Measurements from ENCODE around the gene WWP2.
A peak's percentile ranks its signal among the peaks of the same experiment; 100 is the strongest.
"Not testable (repeated sequence)": the region's sequence is repeated elsewhere in the genome, so short reads cannot be mapped to it uniquely, and the experiment has no call there.

WWP2 gene

DNA sequence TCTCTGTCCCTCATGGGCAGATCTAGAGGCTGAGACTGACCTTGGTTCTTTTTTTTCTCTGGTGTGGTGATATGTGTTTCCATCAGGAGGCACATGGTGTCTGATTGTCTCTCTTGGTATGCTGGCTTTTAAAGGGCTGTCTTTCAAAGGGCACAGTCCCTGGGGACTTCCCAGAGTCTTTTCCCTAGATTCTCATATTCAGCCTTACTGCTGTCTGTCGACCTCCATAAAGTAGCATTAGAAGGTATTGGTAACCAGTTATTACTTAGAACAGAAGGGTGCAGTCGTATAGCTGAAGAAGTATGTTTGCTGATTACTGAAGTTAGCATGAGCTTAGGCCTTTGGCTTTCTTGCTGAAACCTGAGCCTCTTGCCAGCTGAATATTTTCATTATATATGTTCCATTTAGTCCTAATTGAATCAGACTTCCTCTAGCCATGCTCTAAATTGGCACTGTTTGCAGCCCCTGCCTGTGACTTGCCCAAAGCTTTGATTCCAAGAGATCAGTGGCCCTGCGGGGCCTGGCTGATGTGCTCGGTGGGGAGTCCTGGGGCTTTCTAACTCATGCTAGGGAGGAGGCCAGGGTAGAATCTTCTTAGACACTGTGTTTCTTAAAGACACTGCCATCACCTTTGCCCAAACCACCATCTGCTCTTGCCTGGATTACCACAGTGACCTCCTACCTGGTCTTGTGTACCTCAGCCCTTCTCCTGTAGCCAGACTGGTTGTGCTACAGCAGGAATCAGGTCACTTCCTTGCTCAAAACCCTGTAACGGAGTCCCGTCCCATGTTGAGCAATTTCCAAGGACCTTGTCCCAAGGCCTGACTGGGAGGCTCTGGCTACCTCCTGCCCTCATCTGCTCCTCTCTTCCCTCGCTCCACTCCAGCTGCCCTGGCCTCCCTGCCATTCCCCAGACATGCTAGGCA is 71.5 kb downstream of the WWP2 start:
- DNase-seq, result no peak

- DNase-seq, result no peak
These were observed 72.8 kb downstream of the WWP2 start for GRCh38 chr16:69834807-69835466.

GRCh38 chr16:69836257-69836656 is 74.1 kb downstream of the WWP2 start:
- DNase-seq, result no peak

- DNase-seq, result no peak
These were observed 75.2 kb downstream of the WWP2 start for GRCh38 chr16:69837380-69837779.

DNA sequence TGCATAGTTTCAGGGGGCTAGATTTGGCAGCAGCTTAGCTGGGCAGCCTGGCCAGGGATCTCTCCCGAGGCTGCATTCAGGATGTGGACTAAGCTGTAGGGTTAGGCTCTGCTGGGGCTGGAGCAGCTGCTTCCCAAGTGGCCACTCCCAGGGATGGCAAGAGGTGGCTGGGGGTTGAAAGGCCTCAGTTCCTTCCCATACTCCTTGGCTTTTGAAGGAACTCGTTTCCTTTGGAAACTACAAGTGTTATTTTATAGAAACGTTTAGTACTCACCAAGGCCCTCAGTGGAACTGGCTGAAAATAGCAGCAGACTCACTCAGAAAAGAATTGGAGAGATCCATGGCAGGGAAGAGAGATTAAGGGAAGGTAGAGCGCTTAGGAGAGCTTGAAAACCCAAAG is 76.4 kb downstream of the WWP2 start:
- DNase-seq, result no peak

GRCh38 chr16:69839240-69839688 is 77.1 kb downstream of the WWP2 start:
- no peak for DNase-seq

DNA sequence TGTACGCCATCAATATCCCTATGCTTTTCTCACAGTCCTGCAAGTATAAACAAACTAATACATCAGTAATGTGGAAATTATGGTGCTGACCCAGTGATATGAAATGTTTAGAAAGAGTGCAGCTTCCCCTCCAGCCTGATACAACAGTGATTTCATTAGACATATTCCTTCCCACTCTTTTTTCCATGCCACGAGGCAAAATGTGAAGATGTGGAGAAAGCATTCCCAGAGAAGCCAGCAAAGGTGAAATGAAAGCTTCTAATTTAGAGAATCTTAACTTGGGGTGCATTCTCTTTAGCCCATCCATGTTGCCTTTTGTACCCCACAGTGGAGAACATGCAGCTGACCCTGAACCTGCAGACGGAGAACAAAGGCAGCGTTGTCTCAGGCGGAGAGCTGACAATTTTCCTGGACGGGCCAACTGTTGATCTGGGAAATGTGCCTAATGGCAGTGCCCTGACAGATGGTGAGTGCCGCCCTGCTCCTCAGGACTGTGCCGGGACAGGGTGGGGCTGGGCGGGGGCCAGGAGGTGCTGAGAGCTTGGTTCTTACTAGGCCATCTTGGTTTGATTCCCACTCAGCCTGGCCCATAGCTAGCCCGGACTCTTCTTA is 77.8 kb downstream of the WWP2 start:
- DNase-seq, result no peak

- DNase-seq, result no peak
These were observed 78.8 kb downstream of the WWP2 start for GRCh38 chr16:69840975-69841374.

GRCh38 chr16:69844441-69844840 is 82.3 kb downstream of the WWP2 start:
- no peak for DNase-seq

DNA sequence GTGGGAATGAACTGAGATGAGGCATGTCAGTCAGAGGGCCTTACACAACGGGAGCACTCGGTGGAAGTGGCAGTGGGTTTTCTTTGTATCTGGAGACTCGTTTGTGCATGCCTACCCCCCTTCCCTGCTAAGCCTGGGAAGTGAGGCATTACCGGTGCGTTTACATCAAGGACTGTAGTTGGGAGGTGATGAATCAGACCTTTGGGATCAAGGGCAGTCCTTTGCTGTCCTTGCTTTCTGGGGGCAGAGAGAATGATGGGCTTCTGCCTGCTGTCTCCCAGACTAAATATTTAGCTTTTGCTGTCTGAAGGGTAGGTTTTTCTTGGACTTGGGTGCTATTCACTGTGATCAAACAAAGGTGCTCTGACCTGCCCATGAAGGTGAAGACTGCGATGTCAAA is 83.0 kb downstream of the WWP2 start:
- no peak for DNase-seq

- no peak for DNase-seq
These were observed 85.5 kb downstream of the WWP2 start for GRCh38 chr16:69847643-69848042.

- no peak for DNase-seq
These were observed 86.8 kb downstream of the WWP2 start for GRCh38 chr16:69848637-69849545.

- DNase-seq, result no peak
These were observed 89.5 kb downstream of the WWP2 start for GRCh38 chr16:69851491-69852240.

GRCh38 chr16:69852815-69853214 is 90.7 kb downstream of the WWP2 start:
- DNase-seq, result no peak

- no peak for DNase-seq
These were observed 91.3 kb downstream of the WWP2 start for GRCh38 chr16:69853481-69853880.

DNA sequence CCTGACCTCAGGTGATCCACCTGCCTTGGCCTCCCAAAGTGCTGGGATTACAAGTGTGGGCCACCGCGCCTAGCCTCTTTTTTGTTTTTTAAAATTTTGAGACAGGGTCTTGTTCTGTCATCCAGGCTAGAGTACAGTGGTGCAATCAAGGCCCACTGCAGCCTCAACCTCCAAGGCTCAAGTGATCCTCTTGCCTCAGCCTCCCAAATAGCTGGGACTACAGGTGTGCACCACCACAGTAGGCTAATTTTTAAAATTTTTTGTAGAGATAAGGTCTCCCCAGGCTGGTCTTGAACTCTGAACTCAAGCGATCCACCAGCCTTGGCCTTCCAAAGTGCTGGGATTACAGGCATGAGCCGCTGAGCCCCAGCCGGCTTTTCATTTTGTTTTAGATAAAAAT is 92.6 kb downstream of the WWP2 start:
- not testable (repeated sequence) for DNase-seq

DNA sequence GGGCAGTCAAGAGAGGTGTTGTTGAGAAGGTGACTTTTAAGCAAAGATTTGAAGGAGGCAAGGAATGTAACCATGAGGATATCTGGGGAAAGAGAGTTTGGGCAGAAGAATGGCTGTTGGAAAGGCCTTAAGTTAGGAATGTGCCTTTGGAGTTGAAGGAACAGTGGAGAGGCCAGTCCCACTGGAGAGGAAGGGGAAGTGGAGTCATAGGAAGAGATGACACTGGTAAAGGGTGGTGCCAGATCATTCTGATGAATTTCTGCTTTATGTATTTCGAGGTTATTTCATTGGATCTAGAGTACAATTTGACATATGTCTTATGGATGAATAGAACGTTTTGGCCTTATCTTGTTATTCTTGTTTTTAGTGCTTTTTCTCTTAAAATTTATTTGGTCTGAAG is 93.5 kb downstream of the WWP2 start:
- no peak for DNase-seq

GRCh38 chr16:69858191-69859104 is 96.3 kb downstream of the WWP2 start:
- DNase-seq, result no peak

GRCh38 chr16:69859105-69859989 is 97.2 kb downstream of the WWP2 start:
- peak; percentile 7 for DNase-seq
